CD4-positive, alpha-beta T cell treated with Interleukin-6 at 100 ng/mL for 8 hours (primary cell): Measurements from ENCODE around the gene ABHD16A.

Experiments used
- DNase-seq: peaks from one replicate; pipeline ENCODE4 v3.0.0-alpha.2; 2020; ENCODE audit warnings: mixed read lengths, low spot score

Gene ABHD16A

GRCh38 chr6:31689249-31690110, 13.6 kb downstream of the ABHD16A start:
- no peak for DNase-seq

GRCh38 chr6:31687860-31688693, 15.0 kb downstream of the ABHD16A start:
- no peak for DNase-seq

GRCh38 chr6:31687321-31687720, 15.8 kb downstream of the ABHD16A start:
- DNase-seq, result no peak

GRCh38 chr6:31686483-31686882, 16.6 kb downstream of the ABHD16A start:
- no peak for DNase-seq

- no peak for DNase-seq
These were observed 19.5 kb downstream of the ABHD16A start for GRCh38 chr6:31683591-31683990.

DNA sequence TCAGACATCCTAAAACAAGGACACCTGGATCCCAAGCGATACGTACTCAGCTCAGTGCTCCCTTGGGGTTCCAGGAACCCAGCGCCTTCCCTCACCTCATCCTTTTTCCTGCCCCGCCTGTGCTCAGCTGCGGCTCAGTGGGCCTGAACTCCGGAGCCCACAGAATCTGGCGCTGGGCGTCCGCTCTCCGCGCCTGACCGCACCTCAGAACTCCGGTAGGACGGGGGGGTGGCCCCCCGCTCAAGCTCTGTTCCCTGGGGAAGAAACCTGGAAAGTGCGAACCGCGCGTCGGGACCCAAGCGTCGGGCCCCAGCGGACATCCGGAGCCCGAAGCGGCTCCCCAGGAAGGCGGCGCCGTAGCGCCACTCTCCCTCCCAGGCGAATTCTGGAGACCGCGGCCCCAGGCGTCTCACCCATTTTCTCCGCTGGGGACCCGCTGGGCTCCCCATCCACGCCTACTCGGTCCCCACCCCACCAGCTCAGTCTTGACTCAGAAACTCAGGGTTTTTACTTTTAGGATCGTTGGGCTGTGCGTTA, 21.9 kb downstream of the ABHD16A start:
- DNase-seq, result peak; percentile 22

- DNase-seq, result peak; percentile 75
These were observed 22.6 kb downstream of the ABHD16A start, which contains the start of gene LY6G5C for GRCh38 chr6:31680226-31681134. Gene LY6G5C (minus strand): TSS chr6:31681067. CDS start chr6:31680373, 694 bp downstream.

DNA sequence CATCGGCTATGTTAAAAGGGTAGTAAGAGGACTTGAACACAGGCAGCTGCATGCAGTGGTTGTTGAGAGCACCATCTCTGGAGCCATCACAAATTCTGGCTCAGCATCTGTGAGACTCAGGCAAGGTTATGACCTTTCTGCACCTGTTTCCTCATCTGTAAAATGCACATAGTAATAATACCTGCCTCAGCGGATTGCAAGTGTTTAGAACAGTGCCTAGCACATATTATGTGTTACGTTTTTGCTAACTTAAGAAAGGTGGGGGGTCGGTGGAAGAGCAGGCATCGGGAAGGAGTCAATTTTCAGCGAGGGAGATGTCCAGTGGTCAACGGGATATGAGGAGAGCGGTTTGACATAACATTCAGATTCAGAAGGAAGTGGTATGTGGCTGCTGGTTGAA, 25.2 kb downstream of the ABHD16A start:
- no peak for DNase-seq

DNA sequence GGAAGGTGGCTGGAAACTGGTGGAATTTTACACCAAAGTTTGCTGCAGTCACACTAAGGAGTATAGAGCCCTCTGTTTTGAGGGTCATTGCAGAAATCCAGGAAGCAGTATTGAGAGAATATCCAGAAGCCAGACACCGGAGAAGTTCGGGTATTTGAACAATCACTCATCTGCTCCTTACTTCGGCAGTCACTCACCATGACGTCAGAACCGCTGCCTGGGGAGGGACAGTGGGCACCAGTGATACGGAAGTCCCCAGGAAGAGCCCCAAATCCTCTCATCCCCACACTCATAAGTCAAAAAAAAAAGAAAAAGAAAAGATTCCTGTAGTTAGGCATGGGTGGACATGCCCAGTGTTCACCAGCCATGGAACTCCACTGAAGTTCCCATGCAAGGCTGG, 26.2 kb downstream of the ABHD16A start:
- DNase-seq, result no peak

GRCh38 chr6:31676322-31676903, 26.7 kb downstream of the ABHD16A start:
- DNase-seq, result no peak

DNA sequence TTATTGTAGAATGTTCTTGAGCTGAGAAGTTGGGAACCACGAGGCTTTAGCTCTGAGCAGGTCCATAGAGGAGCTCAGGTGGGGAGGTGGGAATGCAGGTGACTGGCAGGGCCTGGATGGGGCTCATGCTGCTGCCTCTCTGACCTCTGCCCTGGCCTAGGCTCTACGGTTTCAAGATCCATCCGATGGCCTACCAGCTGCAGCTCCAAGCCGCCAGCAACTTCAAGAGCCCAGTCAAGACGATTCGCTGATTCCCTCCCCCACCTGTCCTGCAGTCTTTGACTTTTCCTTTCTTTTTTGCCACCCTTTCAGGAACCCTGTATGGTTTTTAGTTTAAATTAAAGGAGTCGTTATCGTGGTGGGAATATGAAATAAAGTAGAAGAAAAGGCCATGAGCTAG, 33.4 kb downstream of the ABHD16A start, which contains the start of gene LY6G5B:
TSS of gene LY6G5B (plus strand) at position 301 of the 400 bp plus-strand sequence. CDS start 975 bp downstream, outside the sequence.
- DNase-seq, result no peak

GRCh38 chr6:31666337-31666965, 36.7 kb downstream of the ABHD16A start:
- DNase-seq, result no peak

- DNase-seq, result peak; percentile 98
These were observed 37.4 kb downstream of the ABHD16A start, which contains the start of gene CSNK2B for GRCh38 chr6:31665501-31666336. Gene CSNK2B (plus strand): TSS chr6:31666080. CDS start chr6:31666832, 752 bp downstream.

GRCh38 chr6:31664790-31665500, 38.2 kb downstream of the ABHD16A start, which contains the start of gene GPANK1:
Gene GPANK1 (minus strand): TSS chr6:31664997. CDS start chr6:31664478, 519 bp downstream.
- peak; percentile 90 for DNase-seq

GRCh38 chr6:31663961-31664789, 38.9 kb downstream of the ABHD16A start:
- no peak for DNase-seq

DNA sequence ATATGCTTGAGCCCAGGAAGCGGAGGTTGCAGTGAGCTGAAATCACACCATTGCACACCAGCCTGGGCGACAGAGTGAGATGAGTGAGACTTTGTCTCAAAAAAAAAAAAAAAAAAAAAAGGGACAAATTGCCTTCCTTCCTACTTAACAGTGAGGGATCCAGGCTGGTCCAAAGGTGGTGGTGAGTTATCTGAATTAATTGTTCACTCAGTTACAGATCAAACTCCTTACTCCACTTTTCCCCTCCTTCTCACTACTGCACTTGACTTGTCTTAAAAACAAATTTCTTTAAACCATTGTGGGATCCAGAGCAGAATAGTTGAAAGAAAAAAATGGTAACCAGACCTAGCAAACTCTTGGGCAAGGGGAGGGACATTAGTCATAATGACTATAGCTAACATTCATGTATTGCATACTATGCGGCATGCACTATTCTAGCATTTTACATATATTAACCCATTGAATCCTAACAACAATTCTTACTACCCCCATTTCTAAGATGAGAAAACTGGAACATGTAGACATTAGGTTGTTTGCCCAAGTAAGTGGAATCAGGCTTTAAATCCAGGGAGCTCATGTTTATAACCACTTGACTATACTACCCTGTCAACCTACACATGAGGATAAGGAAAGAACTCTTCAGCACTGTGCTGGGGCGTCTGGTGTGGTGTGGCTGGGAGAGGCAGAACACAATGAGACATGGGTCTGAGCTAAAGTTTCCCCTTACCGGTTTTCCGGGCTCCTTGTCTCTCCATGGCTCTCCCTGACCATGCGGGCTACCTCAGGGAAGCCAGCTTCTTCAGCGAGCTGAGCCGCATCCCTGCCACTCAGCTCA, 39.8 kb downstream of the ABHD16A start:
- DNase-seq, result no peak
